ENCODE data around the gene DCAKD.

DCAKD gene

DNA sequence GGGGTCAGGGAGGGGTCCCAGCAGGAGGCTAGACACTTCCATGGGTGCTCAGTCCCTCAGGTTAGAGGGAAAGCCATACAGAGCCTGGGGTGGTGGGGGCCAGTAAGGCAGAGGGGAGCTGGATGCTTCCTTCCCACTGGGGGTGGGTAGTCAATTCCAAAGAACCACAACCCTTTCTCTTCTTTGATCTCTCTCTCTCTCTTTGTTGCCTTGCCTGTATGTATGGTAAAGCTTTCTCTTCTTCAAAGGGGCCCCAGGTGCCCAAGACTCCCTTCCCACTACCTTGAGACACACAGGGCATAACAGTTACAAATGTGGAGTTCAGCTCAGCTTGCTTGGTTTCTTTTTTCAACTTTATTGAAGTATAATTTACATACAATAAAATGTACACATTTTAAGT lies 52.8 kb downstream of the DCAKD start:
- no peak for DNase-seq

DNA sequence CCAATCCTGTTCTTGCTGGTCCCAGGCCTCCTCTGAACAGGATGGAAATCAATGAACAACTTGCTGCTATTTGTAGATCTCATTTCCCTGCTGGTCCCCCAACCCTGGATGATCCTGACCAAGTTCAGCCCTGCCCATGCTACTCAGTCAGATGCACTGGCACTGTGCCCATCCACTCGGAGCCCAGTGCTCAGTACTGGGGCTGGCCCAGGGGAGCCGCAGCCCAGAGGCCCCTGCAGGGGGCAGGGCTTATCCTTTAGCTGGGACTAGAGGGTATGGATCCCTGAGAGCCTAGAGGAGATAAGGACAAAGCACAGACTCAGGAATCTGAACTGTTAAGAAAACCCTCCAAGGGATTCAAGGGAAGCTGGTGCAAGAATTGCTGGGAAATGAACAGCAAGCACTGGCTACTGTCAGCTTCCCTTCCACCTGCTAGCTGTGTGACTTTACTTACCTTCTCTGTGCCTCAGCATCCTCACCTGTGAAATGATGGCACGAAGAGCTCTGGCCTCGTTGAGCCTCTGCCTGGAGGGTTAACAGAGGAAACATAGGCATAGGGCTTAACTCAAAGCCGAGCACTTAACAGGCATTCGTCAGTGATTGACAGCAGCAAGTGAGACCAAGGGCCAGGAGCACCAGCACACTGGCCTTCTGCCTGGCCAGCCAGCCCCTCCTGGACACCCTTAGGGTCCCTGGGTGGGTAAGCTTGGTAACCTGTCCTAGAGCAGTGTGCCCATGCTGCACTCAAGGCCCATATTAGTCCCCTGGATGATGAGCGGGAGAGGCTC lies 53.5 kb downstream of the DCAKD start:
- DNase-seq = no peak

- no peak for DNase-seq
Observed at GRCh38 chr17:44996304-44996703, 55.1 kb downstream of the DCAKD start.

- DNase-seq = no peak
Observed at GRCh38 chr17:44995436-44996001, 55.9 kb downstream of the DCAKD start.

DNA sequence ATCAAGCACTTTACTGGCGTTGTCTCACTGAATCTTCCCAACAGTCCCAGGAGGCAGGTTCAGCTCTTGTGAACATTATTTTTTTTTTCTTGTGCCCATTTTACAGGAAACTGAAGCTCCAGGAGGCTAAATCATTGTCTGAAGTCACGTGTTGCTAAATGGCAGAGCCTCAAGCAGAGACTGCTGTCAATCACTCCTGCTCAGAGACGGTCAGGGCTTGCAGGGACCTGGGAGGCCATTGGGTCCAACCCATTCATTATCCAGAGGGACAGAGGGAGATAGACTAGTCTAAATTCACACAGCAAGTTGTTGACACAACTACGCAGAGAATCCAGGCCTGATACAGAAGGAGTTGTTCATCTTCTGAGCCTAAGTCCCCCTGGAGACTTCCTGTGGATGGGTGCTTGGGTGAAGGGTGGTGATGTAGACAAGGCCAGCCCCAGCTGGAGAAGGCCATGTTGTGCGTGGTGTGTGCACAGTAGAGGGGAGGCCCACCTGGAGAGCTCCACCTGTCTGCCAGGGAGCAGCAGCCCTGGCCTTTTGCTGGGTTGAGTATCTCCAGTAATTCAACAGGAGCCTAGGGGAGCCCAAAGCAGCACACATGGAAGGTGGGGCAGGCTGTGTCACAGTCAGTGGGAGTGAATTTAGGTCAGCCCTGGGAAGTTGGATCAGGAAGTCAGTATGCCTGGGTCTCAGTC lies 59.0 kb downstream of the DCAKD start:
- DNase-seq = no peak

DNA sequence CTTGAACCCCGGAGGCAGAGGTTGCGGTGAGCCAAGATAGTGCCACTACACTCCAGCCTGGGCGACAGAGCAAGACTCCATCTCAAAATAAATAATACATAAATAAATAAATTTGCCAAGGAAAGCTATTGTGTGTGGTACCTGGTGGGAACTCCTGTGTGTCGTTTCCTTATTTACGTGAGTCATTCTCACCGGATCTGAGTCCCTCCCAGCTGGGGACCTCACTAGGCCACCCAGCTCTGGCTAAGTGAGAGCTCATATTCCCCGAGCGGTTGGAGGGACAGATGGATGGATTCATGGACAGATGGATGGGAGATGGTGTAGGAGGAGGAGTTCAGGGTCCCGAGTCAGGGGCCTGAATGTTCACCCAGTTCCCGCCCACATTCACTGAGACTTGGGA lies 60.4 kb downstream of the DCAKD start:
- no peak for DNase-seq

DNA sequence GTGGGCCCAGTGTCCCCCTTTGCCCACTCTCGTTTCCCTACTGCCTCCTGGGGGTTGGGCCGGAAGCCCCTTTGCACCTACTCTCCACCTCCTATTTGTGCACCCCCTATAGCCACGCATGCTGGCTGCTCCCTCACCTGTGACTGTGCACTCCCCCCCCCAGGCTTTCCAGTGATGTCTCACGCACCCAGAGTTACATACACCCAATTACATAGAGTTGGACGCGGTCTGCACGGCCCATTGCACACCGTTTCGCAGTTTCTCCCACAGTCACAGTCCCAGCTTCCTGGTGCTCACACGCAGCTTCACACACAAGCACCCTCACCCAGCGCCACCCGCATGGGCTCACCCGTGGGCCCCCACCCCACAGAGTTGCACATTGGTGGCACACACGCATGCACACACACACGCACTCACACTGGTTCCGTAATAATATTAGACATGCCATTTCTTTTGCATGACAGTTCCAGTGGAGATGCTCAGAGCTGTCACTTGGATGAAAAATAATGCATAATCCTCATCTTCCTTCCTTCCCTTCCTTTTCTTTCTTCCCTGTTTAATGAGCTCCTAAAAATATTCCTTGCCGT lies 61.8 kb downstream of the DCAKD start:
- DNase-seq = no peak

DNA sequence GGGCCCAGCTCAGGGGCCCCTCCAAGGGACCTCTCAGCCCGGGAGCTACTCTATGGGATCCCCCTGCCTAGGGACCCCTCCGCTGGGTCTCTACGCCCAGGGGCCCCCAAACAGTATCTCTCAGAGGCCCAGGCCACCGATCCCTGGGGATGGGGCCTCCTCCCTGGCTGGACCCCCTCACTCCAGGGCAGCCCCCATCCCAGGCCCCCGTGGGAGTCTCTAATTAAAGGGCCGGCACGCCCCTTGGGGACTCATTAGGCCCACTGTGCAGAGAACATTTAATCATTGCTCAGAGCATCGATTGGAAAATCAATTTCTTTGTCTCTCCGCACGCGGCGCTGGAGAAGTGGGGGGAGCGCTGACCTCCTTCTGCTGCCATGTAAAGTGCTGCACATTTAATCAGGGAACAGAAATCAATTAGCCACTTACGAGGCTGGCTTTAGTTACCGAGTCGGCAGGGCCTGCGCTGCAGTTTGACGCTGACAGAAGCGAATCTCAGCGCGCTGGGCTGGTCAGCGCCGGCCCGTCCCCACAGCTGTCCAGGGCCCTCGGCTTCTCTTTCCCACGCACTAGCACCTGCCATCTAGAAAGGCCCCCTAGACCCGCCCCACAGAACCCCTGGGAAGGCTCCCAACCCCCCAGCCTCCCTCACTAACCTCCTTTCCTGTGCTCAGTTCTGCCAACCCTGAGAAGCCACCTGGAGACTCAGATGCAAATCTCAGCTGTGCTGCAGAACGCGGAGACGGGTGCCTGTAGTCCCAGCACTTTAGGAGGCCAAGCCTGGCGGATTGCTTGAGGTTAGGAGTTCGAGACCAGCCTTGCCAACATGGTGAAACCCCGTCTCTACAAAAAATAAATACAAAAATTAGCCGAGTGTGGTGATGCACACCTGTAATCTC lies 63.1 kb downstream of the DCAKD start:
- no peak for DNase-seq

DNA sequence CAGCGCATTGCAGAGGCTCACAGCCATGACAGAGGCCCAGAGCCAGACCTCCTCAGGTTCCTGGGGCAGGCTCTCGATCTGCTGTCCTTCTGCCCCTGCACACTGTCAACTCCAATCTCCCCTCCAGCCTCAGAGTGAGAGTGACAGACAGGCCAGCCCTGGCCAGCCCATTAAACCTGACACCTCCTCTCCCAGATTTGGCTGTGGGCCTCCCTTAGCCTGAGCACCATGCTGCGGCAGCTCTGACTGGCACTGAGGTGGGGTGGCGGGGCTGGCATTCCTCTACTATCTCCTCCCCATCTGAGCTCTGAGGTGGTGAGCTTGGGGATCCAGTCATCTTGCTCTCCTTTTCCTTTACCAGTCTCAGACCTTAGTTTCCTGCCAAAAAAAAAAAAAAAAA lies 67.9 kb downstream of the DCAKD start:
- DNase-seq = no peak

DNA sequence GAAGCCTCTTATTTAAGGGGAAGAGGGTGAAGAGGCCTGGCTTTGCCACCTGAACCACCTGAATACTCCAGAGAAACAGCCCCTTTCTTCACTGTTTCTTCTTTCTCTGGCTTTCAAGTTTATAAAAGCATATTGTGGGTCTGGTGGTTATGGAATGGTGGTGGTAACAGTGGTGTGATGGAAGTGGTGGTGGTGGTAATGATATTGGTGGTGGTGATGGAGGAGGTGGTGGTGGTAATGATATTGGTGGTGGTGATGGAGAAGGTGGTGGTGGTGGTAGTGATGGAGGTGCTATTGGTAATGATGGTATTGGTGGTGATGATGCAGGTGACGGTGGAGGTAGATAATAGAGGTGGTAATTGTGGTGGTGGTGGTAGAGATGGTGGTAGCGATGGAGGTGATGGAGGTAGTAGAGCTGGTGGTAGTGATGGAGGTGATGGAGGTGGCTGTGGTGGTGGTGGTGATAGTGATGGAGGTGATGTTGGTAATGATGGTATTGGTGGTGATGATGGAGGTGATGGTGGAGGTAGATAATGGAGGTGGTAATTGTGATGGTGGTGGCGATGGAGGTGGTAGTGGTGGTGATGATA lies 69.2 kb downstream of the DCAKD start:
- no peak for DNase-seq

GRCh38 chr17:44981221-44981968 lies 70.0 kb downstream of the DCAKD start:
- DNase-seq = no peak

- DNase-seq = no peak
Observed at GRCh38 chr17:44979426-44979995, 71.9 kb downstream of the DCAKD start.

DNA sequence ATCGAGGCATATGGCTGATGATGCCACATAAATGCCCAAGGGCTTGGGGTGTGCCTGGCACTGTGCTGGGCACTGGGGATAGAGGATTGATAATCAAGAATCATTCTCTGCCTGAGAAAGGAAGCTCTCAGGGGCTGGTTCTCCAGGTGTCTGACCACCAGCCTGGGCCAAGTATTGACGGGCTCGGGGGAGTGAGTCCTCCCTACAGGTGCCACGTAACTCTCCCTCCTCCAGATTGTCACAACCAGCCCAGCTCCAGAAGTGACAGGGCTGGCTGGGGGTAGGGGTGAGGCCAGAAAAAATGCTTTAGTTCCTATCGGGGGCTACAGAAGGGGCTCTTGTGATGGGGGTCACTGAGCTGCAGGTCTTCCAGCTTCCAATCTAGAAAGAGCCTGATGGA lies 72.6 kb downstream of the DCAKD start:
- no peak for DNase-seq

DNA sequence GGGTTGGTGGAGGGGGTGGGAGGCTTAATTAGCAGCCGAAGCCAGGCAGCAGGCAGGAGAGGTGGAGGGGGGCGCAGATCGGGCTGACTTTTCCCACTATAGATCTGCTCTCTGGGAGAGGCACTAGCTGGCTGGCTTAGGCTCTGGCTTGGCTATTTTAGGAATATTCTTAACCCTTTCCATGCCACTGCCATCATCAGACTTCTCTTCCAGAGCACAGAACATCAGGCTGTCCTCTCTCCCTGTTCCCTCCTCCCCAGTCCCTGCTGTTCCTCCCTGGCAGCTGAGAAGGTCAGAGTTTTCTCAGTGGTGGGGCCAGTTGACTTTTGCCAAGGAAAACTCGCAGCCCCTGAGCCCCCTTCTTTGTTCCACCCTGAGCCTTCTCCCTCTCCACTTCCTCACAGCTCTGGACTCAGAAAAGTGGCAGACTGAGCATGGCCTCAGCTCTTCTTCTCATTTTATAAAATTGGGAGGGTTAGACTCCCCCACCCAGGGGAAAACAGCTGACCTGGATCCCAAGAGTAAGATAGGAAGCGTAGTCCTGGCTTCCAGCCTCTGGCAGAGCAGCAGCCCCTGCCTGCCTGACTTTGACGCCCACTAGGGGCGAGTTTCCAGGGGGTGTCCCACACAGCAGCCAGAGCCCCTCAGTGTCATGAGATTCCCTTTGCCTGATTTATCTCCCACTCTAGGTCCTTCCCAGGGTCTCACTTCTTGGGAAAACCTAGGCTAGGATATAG lies 73.5 kb downstream of the DCAKD start:
- DNase-seq = no peak

- no peak for DNase-seq
Observed at GRCh38 chr17:44977065-44977464, 74.4 kb downstream of the DCAKD start.

DNA sequence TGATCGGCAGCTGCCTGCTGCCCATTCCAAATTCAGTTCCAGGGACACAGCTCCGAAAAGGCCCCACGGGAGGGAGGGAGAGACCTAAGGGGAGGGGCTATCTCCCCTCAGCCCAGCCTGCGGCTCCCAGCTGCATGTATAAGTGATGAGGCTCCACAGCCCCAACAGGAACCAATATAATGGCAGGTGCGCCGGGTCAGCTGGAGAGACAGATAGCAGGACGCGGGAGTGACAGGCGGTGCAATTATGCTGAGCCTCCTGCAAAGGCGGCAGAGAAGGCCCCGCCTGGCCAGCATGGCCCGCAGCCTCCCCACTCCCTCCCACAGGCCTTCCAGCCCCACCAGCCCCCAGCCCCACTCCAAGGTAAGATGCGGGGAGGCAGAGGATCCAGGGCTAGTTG lies 75.2 kb downstream of the DCAKD start:
- DNase-seq = no peak
